ENCODE results near the gene METRN.

Gene METRN

GRCh38 chr16:707062-707538, 7.8 kb upstream of the METRN start:
- DNase-seq (ENCODE audit: low read depth), result no peak
- no peak for TF ChIP-seq CTCF (IDR thresholded peaks at IDR 0.05; ENCODE audit: control insufficient read depth, insufficient read depth, low read depth, low read length, missing control alignments)
- no peak overlapping the region for H3K4me3 ChIP-seq (ENCODE audit: control insufficient read depth, low read depth, low read length)

GRCh38 chr16:708019-708418, 6.9 kb upstream of the METRN start:
- no peak overlapping the region for H3K4me3 ChIP-seq (ENCODE audit: control insufficient read depth, low read depth, low read length)
- DNase-seq (ENCODE audit: low read depth), result no peak
- TF ChIP-seq CTCF (IDR thresholded peaks at IDR 0.05; ENCODE audit: control insufficient read depth, insufficient read depth, low read depth, low read length, missing control alignments), result no peak

GRCh38 chr16:708959-709358, 6.0 kb upstream of the METRN start:
- no peak for TF ChIP-seq CTCF (IDR thresholded peaks at IDR 0.05; ENCODE audit: control insufficient read depth, insufficient read depth, low read depth, low read length, missing control alignments)
- H3K4me3 ChIP-seq (ENCODE audit: control insufficient read depth, low read depth, low read length), result no peak overlapping the region
- no peak for DNase-seq (ENCODE audit: low read depth)

GRCh38 chr16:709566-710499, 5.1 kb upstream of the METRN start:
- TF ChIP-seq CTCF (IDR thresholded peaks at IDR 0.05; ENCODE audit: control insufficient read depth, insufficient read depth, low read depth, low read length, missing control alignments), result no peak
- H3K4me3 ChIP-seq (ENCODE audit: control insufficient read depth, low read depth, low read length), result no peak overlapping the region
- no peak for DNase-seq (ENCODE audit: low read depth)

- TF ChIP-seq CTCF (IDR thresholded peaks at IDR 0.05; ENCODE audit: control insufficient read depth, insufficient read depth, low read depth, low read length, missing control alignments), result no peak
- no peak for DNase-seq (ENCODE audit: low read depth)
- no peak overlapping the region for H3K4me3 ChIP-seq (ENCODE audit: control insufficient read depth, low read depth, low read length)
These were observed 4.3 kb upstream of the METRN start for GRCh38 chr16:710500-711075.

- no peak for DNase-seq (ENCODE audit: low read depth)
- H3K4me3 ChIP-seq (ENCODE audit: control insufficient read depth, low read depth, low read length), result no peak overlapping the region
- no peak for TF ChIP-seq CTCF (IDR thresholded peaks at IDR 0.05; ENCODE audit: control insufficient read depth, insufficient read depth, low read depth, low read length, missing control alignments)
These were observed 3.8 kb upstream of the METRN start for GRCh38 chr16:711084-711483.

Measured in AG09309 (cell line).